Caco-2 (cell line): Measurements from ENCODE around the gene CDKN2D. TPM values are rescaled to one million over a fixed set of nuclear protein-coding genes. Genes with fewer than 3 reads are reported as not detected.

ENCODE experiments used
- BruUV-seq: library from RNA; stranded (reverse); fragments of 400-500 nt; replicated peaks from 2 replicates; lab custom pipeline; 2021; lab: Mats Ljungman, UMichigan
- CTCF ChIA-PET: fragments of 300-600 bp; sonication (Branson Sonifier 250); formaldehyde crosslinking; loops from one replicate; lab custom pipeline; 2022; ENCODE audit warnings: antibody characterized with exemption; lab: Charles Lee
- POLR2A ChIA-PET: fragments of 300-600 bp; sonication (Branson Sonifier 250); formaldehyde crosslinking; loops from one replicate; lab custom pipeline; 2022; ENCODE audit warnings: antibody characterized with exemption; lab: Charles Lee
- DNase-seq, 2 experiments: peaks; one replicate each; pipeline versions ENCODE4 v3.0.0 to v3.0.0-alpha.2; 2020 to 2022
- H3K27me3 ChIP-seq: replicated peaks from 2 replicates; pipeline ENCODE4 v1.6.0; 2011; ENCODE audit warnings: low read length; ENCODE audit not compliant: control insufficient read depth, insufficient read depth
- H3K36me3 ChIP-seq: 2 replicates; pipeline ENCODE4 v1.5.1; 2011; ENCODE audit warnings: low read length; ENCODE audit not compliant: control insufficient read depth, insufficient read depth
- H3K4me1 ChIP-seq: fragments of 250-450 bp; sonication (Bioruptor Pico); 2 replicates; pipeline ENCODE4 v1.5.1; 2020; ENCODE audit warnings: mild to moderate bottlenecking
- H3K4me3 ChIP-seq: 2 replicates; pipeline ENCODE4 v1.5.1; 2011; ENCODE audit warnings: low read depth, mild to moderate bottlenecking, control low read depth, low read length
- H3K9me3 ChIP-seq: fragments of 250-450 bp; sonication (Bioruptor Pico); 2 replicates; pipeline ENCODE4 v1.5.1; 2020; ENCODE audit warnings: mild to moderate bottlenecking, moderate library complexity
- H3K27ac Mint-ChIP-seq: one replicate; pipeline ENCODE4 v1.8.0; 2022; ENCODE audit warnings: mixed read lengths; ENCODE audit not compliant: unreplicated experiment
- H3K27me3 Mint-ChIP-seq: one replicate; pipeline ENCODE4 v1.8.0; 2022; ENCODE audit warnings: mixed read lengths; ENCODE audit not compliant: insufficient read depth, unreplicated experiment
- H3K36me3 Mint-ChIP-seq: one replicate; pipeline ENCODE4 v1.8.0; 2022; ENCODE audit warnings: mild to moderate bottlenecking, mixed read lengths; ENCODE audit not compliant: insufficient read depth, unreplicated experiment
- H3K4me1 Mint-ChIP-seq: one replicate; pipeline ENCODE4 v1.8.0; 2022; ENCODE audit warnings: low read depth, mixed read lengths; ENCODE audit not compliant: unreplicated experiment
- H3K4me3 Mint-ChIP-seq: one replicate; pipeline ENCODE4 v1.8.0; 2022; ENCODE audit warnings: mild to moderate bottlenecking, moderate library complexity, mixed read lengths; ENCODE audit not compliant: unreplicated experiment
- H3K9me3 Mint-ChIP-seq: one replicate; pipeline ENCODE4 v1.8.0; 2022; ENCODE audit warnings: mixed read lengths; ENCODE audit not compliant: unreplicated experiment
- CTCF ChIP-seq, 2 experiments: fragments of 200-600 bp in 1 of 2; IDR thresholded peaks; 1 replicate in 1 of 2; 2 replicates in 1 of 2; pipeline versions ENCODE4 v1.5.1 to v1.8.0; 2011 to 2022; ENCODE audit warnings: antibody characterized with exemption in 1 of 2, control low read depth in 1 of 2, inconsistent platforms in 1 of 2, low read depth in 1 of 2, low read length in 1 of 2, mild to moderate bottlenecking in 1 of 2, moderate library complexity in 1 of 2; ENCODE audit not compliant: insufficient read depth in 1 of 2, severe bottlenecking in 1 of 2, unreplicated experiment in 1 of 2
- intact Hi-C: fragments of 100-400 bp; cut with micrococcal nuclease; formaldehyde crosslinking; loops from one replicate; pipeline ENCODE4 v1.10.0; 2022; ENCODE audit not compliant: unreplicated experiment
- total RNA-seq: library from RNA; stranded (reverse); gene quantifications from 2 replicates; pipeline ENCODE4 v1.2.3, GENCODE V29; 2022

CDKN2D gene
- total RNA-seq, 1 experiment from 2014 or later, result 5.0 TPM

DNA sequence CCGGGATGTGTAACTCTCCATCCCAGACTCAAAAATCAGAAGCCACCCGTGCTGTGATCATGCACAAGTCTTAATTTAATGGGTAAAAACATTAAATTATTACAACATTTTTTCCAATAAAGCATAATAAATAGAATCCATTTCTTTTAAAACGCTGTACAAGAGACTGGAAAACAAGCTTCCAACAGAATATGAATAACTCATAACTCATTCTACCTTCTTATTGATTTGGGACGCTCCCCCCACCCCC, 2.4 kb downstream of the CDKN2D start:
- H3K4me1 Mint-ChIP-seq, result peaks cover 13% of the 10 kb centered on the region
- Histone ChIP-seq H3K4me1 (peaks cover 4% of the 10 kb centered on the region; the same call in 1 of the 2 replicates), H3K4me3 (peak overlapping the region; percentile 93), H3K27me3 (no peaks in the 10 kb centered on the region), H3K36me3 (no peaks in the 10 kb centered on the region; the same call in 1 of the 2 replicates), H3K9me3 (no peaks in the 10 kb centered on the region)
- no peak for DNase-seq
- no peak for TF ChIP-seq CTCF (IDR thresholded peaks at IDR 0.05; ENCODE audit: insufficient read depth in 1 of 2, low read depth in 1 of 2, low read length in 1 of 2, severe bottlenecking in 1 of 2, unreplicated experiment in 1 of 2)
- BruUV-seq, result no TSS peak
- no peaks in the 10 kb centered on the region for H3K27me3 Mint-ChIP-seq
- ChIA-PET POLR2A (no interaction called here), CTCF (interaction anchor here (1.1 kb wide), 1 partner anchor 11 kb away, joined by 8 read pairs; no protein-coding TSS in a partner anchor)
- peaks cover 56% of the 10 kb centered on the region for H3K36me3 Mint-ChIP-seq
- no peaks in the 10 kb centered on the region for H3K9me3 Mint-ChIP-seq
- H3K27ac Mint-ChIP-seq, result peak overlapping the region; percentile 91
- intact Hi-C loops, result loop anchor here (1.0 to 5.0 kb wide), 4 partner anchors 23 to 131 kb away; partner anchors contain the start of genes ATG4D, ILF3 and KEAP1
- H3K4me3 Mint-ChIP-seq, result peak overlapping the region; percentile 96

GRCh38 chr19:10565567-10566407, 3.0 kb downstream of the CDKN2D start, which contains the start of gene KRI1:
TSS of gene KRI1 (minus strand) at chr19:10566010. CDS start at chr19:10565999, 11 bp downstream.
- Mint-ChIP-seq H3K27me3 (no peaks in the 10 kb centered on the region), H3K36me3 (peaks cover 59% of the 10 kb centered on the region), H3K4me1 (peaks cover 11% of the 10 kb centered on the region), H3K9me3 (no peaks in the 10 kb centered on the region), H3K4me3 (peak within 1 kb of the TSS; percentile 96), H3K27ac (peak within 1 kb of the TSS; percentile 91)
- no peaks in the 10 kb centered on the region for H3K9me3 ChIP-seq
- peak within 1 kb of the TSS; percentile 93 for H3K4me3 ChIP-seq
- TF ChIP-seq CTCF (IDR thresholded peaks at IDR 0.05; ENCODE audit: insufficient read depth in 1 of 2, low read depth in 1 of 2, low read length in 1 of 2, severe bottlenecking in 1 of 2, unreplicated experiment in 1 of 2), result peak; percentile 34
- ChIA-PET POLR2A (no interaction called here), CTCF (interaction anchor here (0.6 to 1.1 kb wide), 3 partner anchors 12 to 24 kb away, joined by 4 to 8 read pairs (median 6); no protein-coding TSS in a partner anchor)
- H3K36me3 ChIP-seq, result no peaks in the 10 kb centered on the region; the same call in 1 of the 2 replicates
- intact Hi-C loops, result loop anchor here (1.0 to 5.0 kb wide), 5 partner anchors 10 to 132 kb away; partner anchors contain the start of genes ATG4D, ILF3 and KEAP1
- peak; percentile 97 to 98 for DNase-seq
- BruUV-seq, result no TSS peak
- peaks cover 4% of the 10 kb centered on the region; the same call in 1 of the 2 replicates for H3K4me1 ChIP-seq
- no peaks in the 10 kb centered on the region for H3K27me3 ChIP-seq

GRCh38 chr19:10565028-10565566, 3.7 kb downstream of the CDKN2D start:
- intact Hi-C loops, result loop anchor here (1.0 to 5.0 kb wide), 4 partner anchors 10 to 132 kb away; partner anchors contain the start of genes ILF3 and KEAP1
- Histone ChIP-seq H3K4me3 (peak overlapping the region; percentile 93), H3K27me3 (no peaks in the 10 kb centered on the region), H3K36me3 (no peaks in the 10 kb centered on the region; the same call in 1 of the 2 replicates), H3K4me1 (peaks cover 3% of the 10 kb centered on the region; the same call in 1 of the 2 replicates), H3K9me3 (no peaks in the 10 kb centered on the region)
- Mint-ChIP-seq H3K27me3 (no peaks in the 10 kb centered on the region), H3K4me1 (peaks cover 7% of the 10 kb centered on the region), H3K36me3 (peaks cover 55% of the 10 kb centered on the region), H3K27ac (peak overlapping the region; percentile 91), H3K4me3 (peak overlapping the region; percentile 96), H3K9me3 (no peaks in the 10 kb centered on the region)
- peak in 1 of 2 experiments; percentile 59 for DNase-seq
- POLR2A ChIA-PET, result no interaction called here
- BruUV-seq, result no TSS peak
- peak in 1 of 2 experiments; percentile 46 for TF ChIP-seq CTCF (IDR thresholded peaks at IDR 0.05; ENCODE audit: insufficient read depth in 1 of 2, low read depth in 1 of 2, low read length in 1 of 2, severe bottlenecking in 1 of 2, unreplicated experiment in 1 of 2)
- CTCF ChIA-PET, result interaction anchor here (0.6 to 1.0 kb wide), 2 partner anchors 24 to 56 kb away, joined by 3 to 6 read pairs; no protein-coding TSS in a partner anchor
